Measurements from ENCODE around the gene HSD11B1. TPM values are rescaled to one million over a fixed set of nuclear protein-coding genes. Genes with fewer than 3 reads are reported as not detected.

The HSD11B1 gene
- total RNA-seq, 2 donors from 2014 or later = 0.48 to 0.59 TPM

DNA sequence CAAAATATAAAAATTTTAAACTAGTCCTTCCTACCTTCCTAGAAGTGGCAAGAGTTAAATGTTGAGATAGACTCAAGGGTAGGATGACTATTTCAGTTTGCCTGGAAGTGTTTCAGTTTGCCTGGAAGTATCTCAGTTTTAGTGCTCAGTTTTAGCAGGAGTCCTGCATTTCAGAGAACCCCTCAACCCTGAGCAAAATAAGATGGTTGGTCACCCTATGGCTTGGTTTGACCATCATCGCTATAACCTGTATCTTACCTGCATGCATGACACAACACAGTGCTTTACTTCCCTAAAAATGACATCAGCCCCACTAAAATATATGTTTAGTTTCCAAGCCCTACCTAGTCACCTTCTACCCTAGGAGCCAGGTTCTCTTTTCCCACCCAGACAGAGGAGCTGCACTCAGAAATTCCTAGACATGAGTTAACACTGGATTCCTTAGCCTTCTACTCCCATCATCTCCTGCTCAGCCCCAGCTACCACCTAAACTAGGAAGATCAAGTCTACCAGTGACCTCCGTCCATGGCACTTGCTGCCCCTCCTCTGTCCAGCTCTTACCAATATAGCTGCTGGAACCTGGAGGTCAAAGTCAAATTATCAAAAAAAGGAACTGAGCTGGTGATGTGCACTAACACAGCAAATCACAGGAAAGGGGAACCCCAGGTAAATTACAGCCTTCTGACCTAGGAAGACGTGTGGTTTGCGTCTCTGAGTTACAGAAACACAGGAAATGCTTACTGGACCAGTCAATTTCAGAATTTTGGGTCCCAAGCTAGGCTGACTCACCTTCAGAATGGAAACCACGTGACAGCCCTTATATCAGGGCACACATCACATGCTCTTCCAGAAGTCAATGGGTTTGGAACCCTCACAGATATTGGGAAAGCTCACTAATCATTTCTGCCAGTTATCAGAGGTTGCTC, 31.7 kb upstream of the HSD11B1 start:
- Histone ChIP-seq H3K27ac (no peak overlapping the region), H3K36me3 (no peaks in the 10 kb centered on the region), H3K4me1 (no peaks in the 10 kb centered on the region), H3K9me3 (no peaks in the 10 kb centered on the region), H3K4me3 (no peak overlapping the region), H3K9ac (ENCODE audit: low read depth in 2 of 2, low read length in 2 of 2) (no peak overlapping the region), H3K27me3 (no peaks in the 10 kb centered on the region)
- no peak for DNase-seq
- TF ChIP-seq, protein P1, sequence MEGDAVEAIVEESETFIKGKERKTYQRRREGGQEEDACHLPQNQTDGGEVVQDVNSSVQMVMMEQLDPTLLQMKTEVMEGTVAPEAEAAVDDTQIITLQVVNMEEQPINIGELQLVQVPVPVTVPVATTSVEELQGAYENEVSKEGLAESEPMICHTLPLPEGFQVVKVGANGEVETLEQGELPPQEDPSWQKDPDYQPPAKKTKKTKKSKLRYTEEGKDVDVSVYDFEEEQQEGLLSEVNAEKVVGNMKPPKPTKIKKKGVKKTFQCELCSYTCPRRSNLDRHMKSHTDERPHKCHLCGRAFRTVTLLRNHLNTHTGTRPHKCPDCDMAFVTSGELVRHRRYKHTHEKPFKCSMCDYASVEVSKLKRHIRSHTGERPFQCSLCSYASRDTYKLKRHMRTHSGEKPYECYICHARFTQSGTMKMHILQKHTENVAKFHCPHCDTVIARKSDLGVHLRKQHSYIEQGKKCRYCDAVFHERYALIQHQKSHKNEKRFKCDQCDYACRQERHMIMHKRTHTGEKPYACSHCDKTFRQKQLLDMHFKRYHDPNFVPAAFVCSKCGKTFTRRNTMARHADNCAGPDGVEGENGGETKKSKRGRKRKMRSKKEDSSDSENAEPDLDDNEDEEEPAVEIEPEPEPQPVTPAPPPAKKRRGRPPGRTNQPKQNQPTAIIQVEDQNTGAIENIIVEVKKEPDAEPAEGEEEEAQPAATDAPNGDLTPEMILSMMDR (IDR thresholded peaks at IDR 0.05) = no peak
- intact Hi-C loops (cut with DNase I) = no loop called here

DNA sequence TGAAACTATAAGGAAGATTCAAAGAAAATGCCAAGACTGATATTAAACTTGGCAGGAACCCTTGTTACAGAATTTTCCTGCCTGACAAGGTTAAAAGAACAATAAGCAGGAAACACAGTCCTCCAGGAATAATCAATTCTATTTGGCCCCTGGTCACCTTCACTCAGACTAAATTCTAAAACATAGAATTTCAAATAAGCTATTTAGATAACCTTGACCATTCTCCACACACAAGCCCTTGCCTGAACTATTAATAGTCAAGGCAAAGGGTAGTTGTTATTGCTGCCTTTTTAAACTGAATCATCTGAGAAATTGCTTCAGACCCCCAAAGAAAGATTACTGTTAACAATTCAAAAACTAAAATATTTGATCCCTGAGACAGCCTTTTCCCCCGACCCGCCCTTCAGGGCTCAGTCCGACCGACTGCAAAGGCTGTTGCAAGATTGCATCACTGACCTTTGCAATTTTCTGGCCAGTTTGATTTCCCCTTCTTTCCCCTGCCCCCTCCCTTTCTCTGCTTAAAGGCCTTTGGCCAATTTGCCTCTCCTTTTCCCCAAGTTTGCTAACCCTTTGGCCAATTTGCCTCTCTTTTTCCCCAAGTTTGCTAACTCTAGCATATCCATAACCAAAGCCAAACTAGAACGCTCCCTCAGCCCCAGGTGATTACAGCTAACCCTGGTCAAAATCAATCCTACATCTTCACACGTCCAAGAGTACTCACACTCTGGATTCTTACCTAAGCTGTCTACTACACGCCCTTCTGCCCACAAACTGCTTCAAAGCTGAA, 30.8 kb upstream of the HSD11B1 start:
- DNase-seq = peak; percentile 41
- TF ChIP-seq, protein P1 (IDR thresholded peaks at IDR 0.05) = no peak
- no peak overlapping the region for H3K27ac ChIP-seq
- no peak overlapping the region for H3K4me3 ChIP-seq
- H3K4me1 ChIP-seq = no peaks in the 10 kb centered on the region
- no peaks in the 10 kb centered on the region for H3K9me3 ChIP-seq
- intact Hi-C loops (cut with DNase I) = no loop called here
- no peaks in the 10 kb centered on the region for H3K27me3 ChIP-seq
- H3K9ac ChIP-seq (ENCODE audit: low read depth in 2 of 2, low read length in 2 of 2) = no peak overlapping the region
- no peaks in the 10 kb centered on the region for H3K36me3 ChIP-seq

DNA sequence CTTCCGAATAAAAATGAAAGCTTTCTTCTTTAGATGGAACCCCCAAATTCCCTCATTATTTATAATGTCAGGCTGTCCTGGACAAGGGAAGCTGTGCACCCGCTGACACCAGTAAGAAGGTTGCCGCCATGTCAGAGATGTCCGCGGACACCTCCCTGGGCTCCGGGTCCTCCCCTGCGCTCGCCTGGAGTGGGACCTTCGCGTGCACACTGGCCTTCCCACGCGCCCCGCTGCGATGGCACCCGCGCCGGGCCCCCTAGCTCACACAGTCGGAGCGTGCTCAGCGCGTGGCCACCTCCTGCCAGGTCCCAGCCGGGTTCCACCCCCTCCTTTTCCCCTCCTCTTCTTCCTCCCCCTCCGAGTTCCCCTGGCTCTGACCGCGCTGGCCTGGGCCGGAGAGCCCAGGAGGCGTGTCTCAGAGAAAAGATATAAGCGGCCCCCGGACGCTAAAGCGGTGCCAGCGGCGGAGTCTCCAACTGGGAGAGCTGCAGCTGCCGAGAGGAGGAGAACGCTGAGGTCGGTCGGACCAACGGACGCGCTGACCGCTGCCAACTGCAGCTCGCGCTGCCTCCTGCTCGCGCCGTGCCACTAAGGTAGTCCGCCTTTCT, 29.6 kb upstream of the HSD11B1 start, which contains the start of gene G0S2:
TSS of gene G0S2 (plus strand) at position 456 of the 608 bp plus-strand sequence. CDS start 273 bp downstream, outside the sequence.
- no peaks in the 10 kb centered on the region for H3K9me3 ChIP-seq
- H3K27me3 ChIP-seq = no peaks in the 10 kb centered on the region
- intact Hi-C loops (cut with DNase I) = no loop called here
- no peaks in the 10 kb centered on the region for H3K4me1 ChIP-seq
- H3K4me3 ChIP-seq = peak within 1 kb of the TSS; percentile 41
- peak; percentile 85 for DNase-seq
- TF ChIP-seq, protein P1 (IDR thresholded peaks at IDR 0.05) = no peak
- no peaks in the 10 kb centered on the region for H3K36me3 ChIP-seq
- peak within 1 kb of the TSS; percentile 33 to 46 for H3K9ac ChIP-seq (ENCODE audit: low read depth in 2 of 2, low read length in 2 of 2)
- peak within 1 kb of the TSS; percentile 4 for H3K27ac ChIP-seq

DNA sequence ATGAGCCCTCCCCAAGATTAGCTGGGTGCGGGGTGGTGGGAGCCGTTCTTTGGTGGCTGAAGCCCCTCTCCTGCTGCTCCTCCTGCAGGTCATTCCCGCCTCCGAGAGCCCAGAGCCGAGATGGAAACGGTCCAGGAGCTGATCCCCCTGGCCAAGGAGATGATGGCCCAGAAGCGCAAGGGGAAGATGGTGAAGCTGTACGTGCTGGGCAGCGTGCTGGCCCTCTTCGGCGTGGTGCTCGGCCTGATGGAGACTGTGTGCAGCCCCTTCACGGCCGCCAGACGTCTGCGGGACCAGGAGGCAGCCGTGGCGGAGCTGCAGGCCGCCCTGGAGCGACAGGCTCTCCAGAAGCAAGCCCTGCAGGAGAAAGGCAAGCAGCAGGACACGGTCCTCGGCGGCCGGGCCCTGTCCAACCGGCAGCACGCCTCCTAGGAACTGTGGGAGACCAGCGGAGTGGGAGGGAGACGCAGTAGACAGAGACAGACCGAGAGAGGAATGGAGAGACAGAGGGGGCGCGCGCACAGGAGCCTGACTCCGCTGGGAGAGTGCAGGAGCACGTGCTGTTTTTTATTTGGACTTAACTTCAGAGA, 29.0 kb upstream of the HSD11B1 start:
- TF ChIP-seq, protein P1 (IDR thresholded peaks at IDR 0.05) = no peak
- Histone ChIP-seq H3K4me3 (peak overlapping the region; percentile 41), H3K4me1 (no peaks in the 10 kb centered on the region), H3K27me3 (no peaks in the 10 kb centered on the region), H3K9ac (ENCODE audit: low read depth in 2 of 2, low read length in 2 of 2) (peak overlapping the region; percentile 33 to 46), H3K36me3 (no peaks in the 10 kb centered on the region), H3K27ac (peak overlapping the region; percentile 4), H3K9me3 (no peaks in the 10 kb centered on the region)
- DNase-seq = peak; percentile 57
- intact Hi-C loops (cut with DNase I) = no loop called here
